Body of pancreas (tissue), 4 donors: ENCODE data around the gene RPS29.

ENCODE experiments used
- POLR2A ChIP-seq, 3 donors: fragments of 450-650 bp; IDR thresholded peaks; one replicate each; pipeline ENCODE4 v1.6.1; 2016; ENCODE audit warnings: antibody characterized with exemption in 3 of 3, mild to moderate bottlenecking in 2 of 3
- TF ChIP-seq, protein P1 (sequence below), 7 experiments: fragments of 450-650 bp in 4 of 7; fragments of 200-600 bp in 3 of 7; sonication (generic) in 3 of 7; IDR thresholded peaks; one replicate each; pipeline ENCODE4 v1.5.1; 2016 to 2019; ENCODE audit warnings: antibody characterized with exemption in 7 of 7

DNA sequence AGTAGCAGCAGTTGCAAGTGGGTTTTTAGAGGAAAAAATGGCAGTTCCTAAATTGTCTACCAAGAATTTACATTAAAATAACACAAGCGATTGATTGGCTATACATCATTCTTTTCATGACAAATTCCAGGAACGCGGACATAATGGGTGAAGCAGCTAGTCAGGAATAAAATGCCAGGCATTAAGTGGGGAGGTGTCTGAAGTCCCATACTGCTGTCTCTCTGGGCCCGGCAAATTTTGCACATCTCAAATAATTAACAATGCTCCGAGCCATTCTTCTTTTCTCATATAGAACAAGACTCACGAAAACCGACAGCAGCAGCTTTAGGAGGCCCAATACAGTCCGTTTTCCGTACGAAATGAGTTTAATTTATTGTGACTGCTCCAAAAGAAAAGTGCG is 33.5 kb upstream of the RPS29 start:
- TF ChIP-seq, protein P1, sequence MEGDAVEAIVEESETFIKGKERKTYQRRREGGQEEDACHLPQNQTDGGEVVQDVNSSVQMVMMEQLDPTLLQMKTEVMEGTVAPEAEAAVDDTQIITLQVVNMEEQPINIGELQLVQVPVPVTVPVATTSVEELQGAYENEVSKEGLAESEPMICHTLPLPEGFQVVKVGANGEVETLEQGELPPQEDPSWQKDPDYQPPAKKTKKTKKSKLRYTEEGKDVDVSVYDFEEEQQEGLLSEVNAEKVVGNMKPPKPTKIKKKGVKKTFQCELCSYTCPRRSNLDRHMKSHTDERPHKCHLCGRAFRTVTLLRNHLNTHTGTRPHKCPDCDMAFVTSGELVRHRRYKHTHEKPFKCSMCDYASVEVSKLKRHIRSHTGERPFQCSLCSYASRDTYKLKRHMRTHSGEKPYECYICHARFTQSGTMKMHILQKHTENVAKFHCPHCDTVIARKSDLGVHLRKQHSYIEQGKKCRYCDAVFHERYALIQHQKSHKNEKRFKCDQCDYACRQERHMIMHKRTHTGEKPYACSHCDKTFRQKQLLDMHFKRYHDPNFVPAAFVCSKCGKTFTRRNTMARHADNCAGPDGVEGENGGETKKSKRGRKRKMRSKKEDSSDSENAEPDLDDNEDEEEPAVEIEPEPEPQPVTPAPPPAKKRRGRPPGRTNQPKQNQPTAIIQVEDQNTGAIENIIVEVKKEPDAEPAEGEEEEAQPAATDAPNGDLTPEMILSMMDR (IDR thresholded peaks at IDR 0.05), result no peak
- TF ChIP-seq POLR2A (IDR thresholded peaks at IDR 0.05), result no peak
